RKO (cell line): ENCODE results near the gene GPBP1.
"Not testable (repeated sequence)": the region's sequence is repeated elsewhere in the genome, so short reads cannot be mapped to it uniquely, and the experiment has no call there.

Experiments used
- DNase-seq: peaks from one replicate; pipeline ENCODE4 v3.0.0-alpha.2; 2016; ENCODE audit warnings: low spot score

The GPBP1 gene

GRCh38 chr5:57277085-57277484 lies 103.2 kb downstream of the GPBP1 start:
- DNase-seq: peak; percentile 42

- no peak for DNase-seq
These were observed 107.0 kb downstream of the GPBP1 start for GRCh38 chr5:57280853-57281252.

GRCh38 chr5:57285084-57285483 lies 111.2 kb downstream of the GPBP1 start:
- not testable (repeated sequence) for DNase-seq

GRCh38 chr5:57291894-57292293 lies 118.0 kb downstream of the GPBP1 start:
- no peak for DNase-seq

- no peak for DNase-seq
These were observed 118.5 kb downstream of the GPBP1 start for GRCh38 chr5:57292336-57292735.

- peak; percentile 81 for DNase-seq
These were observed 124.6 kb downstream of the GPBP1 start for GRCh38 chr5:57298295-57298984.

- peak; percentile 77 for DNase-seq
These were observed 125.2 kb downstream of the GPBP1 start for GRCh38 chr5:57298985-57299491.

- no peak for DNase-seq
These were observed 126.1 kb downstream of the GPBP1 start for GRCh38 chr5:57299986-57300385.

- peak; percentile 56 for DNase-seq
These were observed 128.3 kb downstream of the GPBP1 start for GRCh38 chr5:57302164-57302563.

GRCh38 chr5:57302643-57303042 lies 128.8 kb downstream of the GPBP1 start:
- DNase-seq: no peak

- no peak for DNase-seq
These were observed 130.1 kb downstream of the GPBP1 start for GRCh38 chr5:57303985-57304384.

- no peak for DNase-seq
These were observed 131.1 kb downstream of the GPBP1 start for GRCh38 chr5:57304931-57305330.

- no peak for DNase-seq
These were observed 132.5 kb downstream of the GPBP1 start for GRCh38 chr5:57306359-57306758.

GRCh38 chr5:57307516-57307915 lies 133.7 kb downstream of the GPBP1 start:
- no peak for DNase-seq

- DNase-seq: not testable (repeated sequence)
These were observed 135.2 kb downstream of the GPBP1 start for GRCh38 chr5:57309022-57309421.

- no peak for DNase-seq
These were observed 137.4 kb downstream of the GPBP1 start for GRCh38 chr5:57311251-57311650.

- DNase-seq: no peak
These were observed 138.3 kb downstream of the GPBP1 start for GRCh38 chr5:57311921-57312735.

GRCh38 chr5:57313716-57314115 lies 139.9 kb downstream of the GPBP1 start:
- DNase-seq: no peak
